ENCODE measurements around the gene NCK2.

GRCh38 chr2:105749583-105750400 lies 5.1 kb downstream of the NCK2 start:
- TF ChIP-seq, protein P1, sequence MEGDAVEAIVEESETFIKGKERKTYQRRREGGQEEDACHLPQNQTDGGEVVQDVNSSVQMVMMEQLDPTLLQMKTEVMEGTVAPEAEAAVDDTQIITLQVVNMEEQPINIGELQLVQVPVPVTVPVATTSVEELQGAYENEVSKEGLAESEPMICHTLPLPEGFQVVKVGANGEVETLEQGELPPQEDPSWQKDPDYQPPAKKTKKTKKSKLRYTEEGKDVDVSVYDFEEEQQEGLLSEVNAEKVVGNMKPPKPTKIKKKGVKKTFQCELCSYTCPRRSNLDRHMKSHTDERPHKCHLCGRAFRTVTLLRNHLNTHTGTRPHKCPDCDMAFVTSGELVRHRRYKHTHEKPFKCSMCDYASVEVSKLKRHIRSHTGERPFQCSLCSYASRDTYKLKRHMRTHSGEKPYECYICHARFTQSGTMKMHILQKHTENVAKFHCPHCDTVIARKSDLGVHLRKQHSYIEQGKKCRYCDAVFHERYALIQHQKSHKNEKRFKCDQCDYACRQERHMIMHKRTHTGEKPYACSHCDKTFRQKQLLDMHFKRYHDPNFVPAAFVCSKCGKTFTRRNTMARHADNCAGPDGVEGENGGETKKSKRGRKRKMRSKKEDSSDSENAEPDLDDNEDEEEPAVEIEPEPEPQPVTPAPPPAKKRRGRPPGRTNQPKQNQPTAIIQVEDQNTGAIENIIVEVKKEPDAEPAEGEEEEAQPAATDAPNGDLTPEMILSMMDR (IDR thresholded peaks at IDR 0.05), result no peak
- no peak for TF ChIP-seq EP300 (IDR thresholded peaks at IDR 0.05)

Data from sigmoid colon (tissue), 4 donors.